ENCODE measurements around the gene UQCR11.

The UQCR11 gene

GRCh38 chr19:1630811-1631210 lies 25.5 kb upstream of the UQCR11 start:
- no peak for TF ChIP-seq CTCF (IDR thresholded peaks at IDR 0.05; ENCODE audit: low read length)
- no peak for TF ChIP-seq EZH2phosphoT487 (IDR thresholded peaks at IDR 0.05; ENCODE audit: low read length)
- TF ChIP-seq EZH2 (optimal IDR thresholded peaks at IDR 0.05; ENCODE audit: low read depth, low read length): no peak
- no peak for DNase-seq
- Histone ChIP-seq H3K79me2 (ENCODE audit: low read length) (peaks cover 84% of the 10 kb centered on the region), H3F3A (ENCODE audit: insufficient read depth, low read length) (no peaks in the 10 kb centered on the region), H3K36me3 (replicated peaks; ENCODE audit: insufficient read depth, low read length) (peaks cover 23% of the 10 kb centered on the region), H3K27me3 (replicated peaks; ENCODE audit: insufficient read depth, low read length) (no peaks in the 10 kb centered on the region), H4K20me1 (ENCODE audit: insufficient read depth, low read length) (peaks cover 49% of the 10 kb centered on the region), H2AFZ (ENCODE audit: low read length) (no peak overlapping the region), H3K9me2 (replicated peaks; ENCODE audit: insufficient read depth, low read length) (no peaks in the 10 kb centered on the region), H3K4me3 (ENCODE audit: low read length) (no peak overlapping the region), H3K9me3 (replicated peaks; ENCODE audit: insufficient read depth, low read length) (no peaks in the 10 kb centered on the region), H3K9ac (ENCODE audit: low read length) (no peak overlapping the region), H3K27ac (ENCODE audit: low read length) (no peak overlapping the region), H3K4me1 (ENCODE audit: low read length) (no peaks in the 10 kb centered on the region), H3K4me2 (ENCODE audit: low read depth, low read length) (no peak overlapping the region)

- Histone ChIP-seq H3K4me1 (ENCODE audit: low read length) (no peaks in the 10 kb centered on the region), H3K4me2 (ENCODE audit: low read depth, low read length) (no peak overlapping the region), H3K4me3 (ENCODE audit: low read length) (no peak overlapping the region), H3K9ac (ENCODE audit: low read length) (no peak overlapping the region), H3K27ac (ENCODE audit: low read length) (no peak overlapping the region), H3K9me3 (replicated peaks; ENCODE audit: insufficient read depth, low read length) (no peaks in the 10 kb centered on the region), H3F3A (ENCODE audit: insufficient read depth, low read length) (peaks cover 3% of the 10 kb centered on the region; the same call in 1 of the 2 replicates), H3K27me3 (replicated peaks; ENCODE audit: insufficient read depth, low read length) (no peaks in the 10 kb centered on the region), H3K79me2 (ENCODE audit: low read length) (peaks cover 84% of the 10 kb centered on the region), H3K9me2 (replicated peaks; ENCODE audit: insufficient read depth, low read length) (no peaks in the 10 kb centered on the region), H3K36me3 (replicated peaks; ENCODE audit: insufficient read depth, low read length) (peaks cover 29% of the 10 kb centered on the region), H4K20me1 (ENCODE audit: insufficient read depth, low read length) (peaks cover 41% of the 10 kb centered on the region), H2AFZ (ENCODE audit: low read length) (no peak overlapping the region)
- no peak for DNase-seq
- TF ChIP-seq CTCF (IDR thresholded peaks at IDR 0.05; ENCODE audit: low read length) (no peak), EZH2phosphoT487 (IDR thresholded peaks at IDR 0.05; ENCODE audit: low read length) (no peak), EZH2 (optimal IDR thresholded peaks at IDR 0.05; ENCODE audit: low read depth, low read length) (no peak)
Measured at GRCh38 chr19:1630012-1630411, 24.8 kb upstream of the UQCR11 start.

- H3K9me2 ChIP-seq (replicated peaks; ENCODE audit: insufficient read depth, low read length): no peaks in the 10 kb centered on the region
- no peak for DNase-seq
- H3K9me3 ChIP-seq (replicated peaks; ENCODE audit: insufficient read depth, low read length): no peaks in the 10 kb centered on the region
- H3K9ac ChIP-seq (ENCODE audit: low read length): no peak overlapping the region
- no peaks in the 10 kb centered on the region for H3K27me3 ChIP-seq (replicated peaks; ENCODE audit: insufficient read depth, low read length)
- H3K4me2 ChIP-seq (ENCODE audit: low read depth, low read length): no peak overlapping the region
- no peak overlapping the region for H2AFZ ChIP-seq (ENCODE audit: low read length)
- H3K27ac ChIP-seq (ENCODE audit: low read length): no peak overlapping the region
- peaks cover 6% of the 10 kb centered on the region; the same call in 1 of the 2 replicates for H3F3A ChIP-seq (ENCODE audit: insufficient read depth, low read length)
- H4K20me1 ChIP-seq (ENCODE audit: insufficient read depth, low read length): peaks cover 36% of the 10 kb centered on the region
- TF ChIP-seq EZH2phosphoT487 (IDR thresholded peaks at IDR 0.05; ENCODE audit: low read length) (no peak), CTCF (IDR thresholded peaks at IDR 0.05; ENCODE audit: low read length) (no peak), EZH2 (optimal IDR thresholded peaks at IDR 0.05; ENCODE audit: low read depth, low read length) (no peak)
- H3K4me3 ChIP-seq (ENCODE audit: low read length): no peak overlapping the region
- H3K36me3 ChIP-seq (replicated peaks; ENCODE audit: insufficient read depth, low read length): peaks cover 29% of the 10 kb centered on the region
- peaks cover 84% of the 10 kb centered on the region for H3K79me2 ChIP-seq (ENCODE audit: low read length)
- no peaks in the 10 kb centered on the region for H3K4me1 ChIP-seq (ENCODE audit: low read length)
Measured at GRCh38 chr19:1629256-1629808, 24.1 kb upstream of the UQCR11 start.

Measured in MM.1S (cell line).